Body of pancreas (tissue), 4 donors: ENCODE results near the gene CD244.
"Not testable (repeated sequence)": the region's sequence is repeated elsewhere in the genome, so short reads cannot be mapped to it uniquely, and the experiment has no call there.

Experiments
- CTCF ChIP-seq, 7 experiments: fragments of 450-650 bp in 4 of 7; fragments of 200-600 bp in 3 of 7; sonication (generic) in 3 of 7; IDR thresholded peaks; one replicate each; pipeline ENCODE4 v1.5.1; 2016 to 2019; ENCODE audit warnings: antibody characterized with exemption in 7 of 7
- POLR2A ChIP-seq, 3 donors: fragments of 450-650 bp; IDR thresholded peaks; one replicate each; pipeline ENCODE4 v1.6.1; 2016; ENCODE audit warnings: antibody characterized with exemption in 3 of 3, mild to moderate bottlenecking in 2 of 3

- TF ChIP-seq CTCF, POLR2A (IDR thresholded peaks at IDR 0.05): not testable (repeated sequence)
These were observed 12.9 kb upstream of the CD244 start for GRCh38 chr1:160875591-160875990.
